GM21737 (cell line): Measurements from ENCODE around the gene HMGA1.

Experiments used
- ATAC-seq: cut with Tn5 transposase; IDR thresholded peaks from one replicate; pipeline ENCODE4 v1.9.1; 2021; ENCODE audit warnings: mild to moderate bottlenecking, moderate library complexity; ENCODE audit not compliant: unreplicated experiment

HMGA1 gene, protein sequence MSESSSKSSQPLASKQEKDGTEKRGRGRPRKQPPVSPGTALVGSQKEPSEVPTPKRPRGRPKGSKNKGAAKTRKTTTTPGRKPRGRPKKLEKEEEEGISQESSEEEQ

DNA sequence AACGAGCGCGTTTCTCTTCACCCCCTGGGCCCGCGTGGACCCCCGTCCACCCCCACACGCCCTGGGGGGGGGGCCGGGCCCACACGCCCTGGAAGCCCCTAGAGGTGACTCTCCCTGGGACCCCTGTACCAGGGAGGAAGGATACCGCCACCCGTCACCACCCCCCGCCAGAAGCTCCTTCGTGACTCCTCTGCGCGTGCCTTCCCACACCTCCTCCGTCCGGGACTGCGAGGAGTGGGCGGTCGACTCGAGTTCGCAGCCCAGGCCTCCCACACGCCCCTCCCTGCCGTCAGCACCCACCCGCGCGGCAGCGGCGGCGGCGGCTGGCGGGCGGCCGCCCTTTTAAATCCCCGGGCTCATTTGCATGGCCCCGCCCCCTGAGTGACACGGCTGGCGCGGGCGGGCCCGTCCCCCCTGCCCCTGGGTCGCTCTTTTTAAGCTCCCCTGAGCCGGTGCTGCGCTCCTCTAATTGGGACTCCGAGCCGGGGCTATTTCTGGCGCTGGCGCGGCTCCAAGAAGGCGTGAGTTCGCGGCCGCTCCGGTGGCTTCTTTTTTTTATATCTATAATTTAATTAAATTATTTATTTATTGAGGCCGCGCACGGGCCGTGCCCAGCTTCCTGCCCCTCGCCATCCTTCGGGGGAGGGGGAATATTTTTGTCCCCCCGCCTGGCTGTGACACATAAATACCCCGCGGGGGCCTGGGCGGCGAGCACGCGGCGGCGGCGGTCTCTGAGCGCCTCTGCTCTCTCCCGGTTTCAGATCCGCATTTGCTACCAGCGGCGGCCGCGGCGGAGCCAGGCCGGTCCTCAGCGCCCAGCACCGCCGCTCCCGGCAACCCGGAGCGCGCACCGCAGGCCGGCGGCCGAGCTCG lies at the start of gene HMGA1:
HMGA1 (plus strand) TSS at position 431 of the 873 bp plus-strand sequence. CDS start 3,908 bp downstream, outside the sequence.
- ATAC-seq: peak; percentile 50

- no peak for ATAC-seq
Measured at GRCh38 chr6:34189806-34190503, 46.7 kb upstream of the HMGA1 start.

DNA sequence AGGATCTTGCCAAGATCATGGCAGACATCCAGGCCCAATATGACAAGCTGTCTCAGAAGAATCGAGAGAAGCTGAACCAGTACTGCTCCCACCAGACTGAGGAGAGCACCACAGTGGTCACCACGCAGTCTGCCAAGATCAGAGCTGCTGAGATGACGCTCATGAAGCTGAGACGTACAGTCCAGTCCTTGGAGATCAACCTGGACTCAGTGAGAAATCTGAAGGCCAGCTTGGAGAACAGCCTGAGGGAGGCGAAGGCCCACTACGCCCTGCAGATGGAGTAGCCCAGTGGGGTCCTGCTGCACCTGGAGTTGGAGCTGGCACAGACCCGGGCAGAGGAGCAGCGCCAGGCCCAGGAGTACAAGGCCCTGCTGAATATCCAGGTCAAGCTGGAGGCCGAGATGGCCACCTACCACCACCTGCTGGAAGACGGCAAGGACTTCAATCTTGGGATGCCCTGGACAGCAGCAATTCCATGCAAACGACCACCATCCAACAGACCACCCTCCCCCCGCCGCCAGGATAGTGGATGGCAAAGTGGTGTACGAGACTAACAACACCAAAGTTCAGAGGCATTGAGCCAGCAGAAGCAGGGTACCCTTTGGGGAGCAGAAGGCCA lies 46.1 kb upstream of the HMGA1 start:
- ATAC-seq: no peak

- no peak for ATAC-seq
Measured at GRCh38 chr6:34194772-34195171, 41.9 kb upstream of the HMGA1 start.

GRCh38 chr6:34195726-34196115 lies 41.0 kb upstream of the HMGA1 start:
- no peak for ATAC-seq

DNA sequence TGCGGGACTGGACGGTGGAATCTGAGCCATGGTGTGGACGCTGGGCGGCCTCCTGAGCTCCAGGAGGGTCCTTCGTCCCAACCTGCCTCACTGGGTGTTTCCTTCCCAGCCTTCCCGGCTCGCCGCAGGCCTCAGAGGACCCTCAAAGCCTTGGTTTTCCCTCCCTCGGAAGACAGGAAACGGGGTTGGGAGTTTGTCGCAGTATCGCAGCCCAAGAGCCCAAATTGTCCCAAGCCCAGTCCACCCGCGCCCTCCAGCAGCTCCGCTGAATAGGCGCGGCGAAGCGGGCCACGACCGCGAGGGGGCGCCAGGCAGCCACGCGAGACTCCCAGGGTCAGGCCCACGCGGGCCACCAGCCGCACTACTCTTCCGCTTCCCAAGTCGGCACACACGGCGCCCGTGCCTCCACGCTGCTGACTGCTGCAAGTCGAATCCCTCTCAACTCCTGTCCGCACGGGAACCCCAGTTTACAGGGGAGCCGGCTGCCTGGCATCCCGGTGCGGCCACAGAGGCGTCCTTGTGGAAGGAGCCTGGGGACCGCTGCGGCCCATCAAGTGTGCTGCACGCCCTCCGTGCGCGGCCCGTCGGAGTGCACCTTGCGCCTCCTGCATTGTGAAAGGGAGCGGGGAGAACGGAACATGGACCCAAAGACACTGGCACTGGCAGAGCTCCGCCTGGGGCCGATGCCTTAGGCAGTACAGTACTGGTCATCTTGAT lies 40.4 kb upstream of the HMGA1 start:
- ATAC-seq: peak; percentile 82

- ATAC-seq: no peak
Measured at GRCh38 chr6:34196833-34197195, 39.9 kb upstream of the HMGA1 start.

- ATAC-seq: no peak
Measured at GRCh38 chr6:34200340-34200971, 36.2 kb upstream of the HMGA1 start.

DNA sequence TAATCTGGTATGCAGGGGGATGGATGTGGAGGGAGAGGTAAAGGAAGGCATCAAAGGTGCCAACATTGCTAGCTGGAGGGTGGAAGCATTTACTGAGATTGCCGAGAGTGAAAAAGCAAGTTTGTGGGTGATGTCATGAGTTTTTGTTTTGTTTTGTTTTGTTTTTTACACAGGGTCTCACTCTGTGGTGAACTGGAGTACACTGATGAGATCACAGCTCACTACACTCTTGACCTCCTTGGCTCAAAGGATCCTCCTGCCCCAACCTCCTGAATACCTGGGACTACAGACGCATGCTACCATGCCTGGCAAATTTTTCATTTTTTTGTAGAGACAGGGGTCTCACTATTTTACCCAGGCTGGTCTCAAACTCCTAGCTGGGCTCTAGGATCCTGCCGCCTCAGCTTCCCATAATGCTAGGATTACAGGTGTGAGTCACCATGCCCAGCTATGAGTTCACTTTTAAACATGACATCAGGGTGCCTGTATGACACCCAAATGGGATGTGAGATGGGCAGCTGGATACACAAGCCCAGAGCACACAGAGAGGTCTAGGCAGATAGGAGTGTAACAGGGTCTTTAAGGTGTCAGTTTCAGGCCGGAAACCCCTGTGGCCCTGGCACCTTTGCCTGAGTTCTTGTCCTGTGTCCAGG lies 35.1 kb upstream of the HMGA1 start:
- ATAC-seq: no peak

DNA sequence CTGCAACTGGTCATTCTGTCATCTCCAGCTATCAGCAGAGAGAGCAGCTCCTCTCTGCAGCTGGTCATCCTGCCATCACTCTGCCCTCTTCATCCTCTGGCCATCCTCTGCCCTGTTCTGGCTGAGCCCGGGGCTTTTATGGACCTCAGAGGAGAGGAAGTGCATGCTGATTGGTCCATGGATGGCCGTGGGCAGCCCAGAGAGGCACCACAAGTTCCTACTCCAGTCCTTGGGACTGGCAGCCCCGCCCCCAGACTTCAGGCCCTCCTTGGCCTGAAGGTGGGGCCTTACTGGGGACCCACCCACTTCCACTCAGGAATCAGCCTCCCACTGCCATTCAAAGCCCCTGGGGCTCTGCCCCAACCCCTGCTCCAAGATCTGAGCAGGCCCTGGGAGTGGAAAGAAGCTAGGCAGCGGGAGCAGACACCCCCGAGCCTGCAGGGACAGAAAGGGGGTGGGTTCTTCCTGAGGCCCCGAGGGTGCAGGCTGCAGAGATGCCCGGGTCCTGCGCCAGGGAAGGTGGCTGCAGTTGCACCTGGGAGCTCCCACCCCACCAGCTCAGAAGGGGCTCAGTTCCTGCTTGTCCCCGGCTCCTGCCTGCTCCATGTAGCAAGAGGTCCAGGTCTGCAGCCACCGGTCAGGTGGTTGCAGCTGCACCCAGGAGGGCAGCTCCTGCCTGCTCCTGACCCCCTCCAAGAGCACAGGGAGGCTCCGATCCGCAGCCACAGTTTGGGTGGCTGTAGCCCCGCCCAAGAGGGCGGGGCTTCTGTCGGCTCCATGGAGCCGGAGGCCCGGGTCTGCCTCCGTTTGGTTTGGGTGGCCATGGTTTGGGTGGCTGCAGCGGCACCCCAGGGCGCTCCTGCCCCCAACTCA lies 34.1 kb upstream of the HMGA1 start:
- no peak for ATAC-seq

DNA sequence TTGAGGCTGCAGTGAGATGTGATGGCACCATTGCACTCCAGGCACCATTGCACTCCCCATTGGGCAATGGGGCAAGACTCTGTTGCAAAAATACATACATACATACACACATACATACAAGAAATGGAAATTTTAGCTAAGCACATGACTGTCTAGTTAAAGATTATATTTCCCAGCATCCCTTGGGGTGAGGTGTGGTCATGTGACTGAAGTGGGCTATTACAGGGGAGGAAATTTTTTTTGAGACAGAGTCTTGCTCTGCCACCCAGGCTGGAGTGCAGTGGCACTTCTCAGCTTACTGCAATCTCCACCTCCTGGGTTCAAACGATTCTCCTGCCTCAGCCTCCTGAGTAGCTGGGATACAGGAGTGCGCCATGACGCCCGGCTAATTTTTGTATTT lies 32.0 kb upstream of the HMGA1 start:
- ATAC-seq: no peak

GRCh38 chr6:34205466-34205865 lies 31.2 kb upstream of the HMGA1 start:
- ATAC-seq: no peak

DNA sequence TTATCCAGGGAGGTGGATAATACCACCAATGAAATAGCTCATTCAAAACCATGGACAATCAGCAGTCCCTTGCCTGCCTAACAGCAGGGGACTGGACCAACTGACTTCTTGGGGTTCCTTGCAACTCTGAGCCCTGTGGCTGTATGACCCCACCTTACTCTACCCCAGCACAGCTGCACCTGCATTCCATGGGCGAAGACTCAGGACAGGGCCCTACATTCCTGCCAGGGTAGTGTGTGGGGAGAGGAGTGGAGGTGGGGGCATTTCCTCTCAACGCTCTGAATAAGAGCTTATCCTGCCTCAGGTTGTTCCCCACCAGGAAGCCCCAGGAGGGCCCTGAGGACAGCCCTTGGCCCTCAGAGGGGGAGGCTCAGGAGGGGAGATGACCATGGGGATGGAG lies 30.8 kb upstream of the HMGA1 start:
- ATAC-seq: no peak

DNA sequence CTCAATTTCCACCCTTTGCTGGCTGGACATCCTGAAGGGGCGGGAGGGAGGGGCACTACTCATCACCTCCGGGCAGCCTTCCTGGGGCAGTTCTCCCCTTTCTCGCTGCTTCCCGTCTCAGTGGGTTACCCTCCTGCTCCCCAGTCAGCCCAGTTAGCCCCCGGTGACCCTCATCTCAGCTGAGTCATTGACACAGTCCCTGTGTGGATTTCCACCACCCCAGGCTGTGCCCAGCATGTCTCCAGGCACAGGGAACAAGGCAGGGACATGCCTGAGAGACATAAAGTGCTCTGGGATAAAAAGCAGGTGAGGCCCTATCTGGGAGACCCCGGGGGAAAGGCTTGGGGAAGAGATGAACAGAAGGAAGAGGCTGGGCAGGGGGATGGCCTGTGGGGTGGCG lies 29.9 kb upstream of the HMGA1 start:
- no peak for ATAC-seq

- no peak for ATAC-seq
Measured at GRCh38 chr6:34207695-34208443, 28.8 kb upstream of the HMGA1 start.

GRCh38 chr6:34213772-34214171 lies 22.9 kb upstream of the HMGA1 start:
- no peak for ATAC-seq

DNA sequence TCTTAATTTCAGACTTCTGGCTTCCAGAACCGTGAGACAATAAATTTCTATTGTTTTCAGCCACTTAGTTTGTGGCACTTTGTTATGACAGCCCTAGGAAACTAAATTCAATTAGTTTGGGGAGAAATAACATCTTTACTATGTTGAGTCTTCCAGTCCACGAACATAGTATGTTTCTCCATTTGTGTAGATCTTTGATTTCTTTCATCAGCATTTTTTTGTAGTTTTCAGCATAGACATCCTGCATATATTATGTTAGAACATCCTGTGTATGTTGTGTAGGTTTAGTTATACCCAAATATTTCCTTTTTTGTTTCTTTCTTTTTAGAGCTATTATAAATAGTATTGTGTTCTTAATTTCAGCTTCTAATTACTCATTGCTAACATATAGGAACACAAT lies 18.0 kb upstream of the HMGA1 start:
- ATAC-seq: no peak

- peak; percentile 14 for ATAC-seq
Measured at GRCh38 chr6:34223381-34223955, 13.2 kb upstream of the HMGA1 start.
